HAP-1 (cell line): Measurements from ENCODE around the gene UROS.

Source experiments
- DNase-seq, 2 experiments: peaks; one replicate each; pipeline ENCODE4 v3.0.0-alpha.2; 2016 to 2020; ENCODE audit warnings: low spot score in 2 of 2
- H3K27me3 ChIP-seq: fragments of 250-450 bp; sonication (Bioruptor Pico); 2 replicates; pipeline ENCODE4 v1.5.1; 2020; ENCODE audit warnings: low read depth, mild to moderate bottlenecking, moderate library complexity
- H3K36me3 ChIP-seq: fragments of 250-450 bp; sonication (Bioruptor Pico); replicated peaks from 2 replicates; pipeline ENCODE4 v1.5.1; 2020; ENCODE audit warnings: mild to moderate bottlenecking
- H3K4me1 ChIP-seq: fragments of 250-450 bp; sonication (Bioruptor Pico); 2 replicates; pipeline ENCODE4 v1.5.1; 2020; ENCODE audit warnings: mild to moderate bottlenecking
- H3K4me3 ChIP-seq: fragments of 250-450 bp; sonication (Bioruptor Pico); 2 replicates; pipeline ENCODE4 v1.5.1; 2020; ENCODE audit warnings: mild to moderate bottlenecking, moderate library complexity
- H3K9me3 ChIP-seq: fragments of 250-450 bp; sonication (Bioruptor Pico); 2 replicates; pipeline ENCODE4 v1.5.1; 2020; ENCODE audit warnings: mild to moderate bottlenecking, moderate library complexity
- in situ Hi-C: fragments of 300-500 bp; cut with MboI; formaldehyde crosslinking; loops from 3 replicates; pipeline ENCODE4 v1.14.3; 2020; ENCODE audit warnings: low sequenced_read_pairs, inconsistent platforms, mixed read lengths

UROS gene

GRCh38 chr10:125816548-125816947 lies 6.5 kb downstream of the UROS start:
- Histone ChIP-seq H3K27me3 (no peaks in the 10 kb centered on the region), H3K36me3 (peaks cover 10% of the 10 kb centered on the region), H3K9me3 (no peaks in the 10 kb centered on the region), H3K4me3 (no peak overlapping the region), H3K4me1 (no peaks in the 10 kb centered on the region)
- in situ Hi-C loops = no loop called here
- DNase-seq = no peak

- in situ Hi-C loops = no loop called here
- no peak for DNase-seq
- H3K4me3 ChIP-seq = no peak overlapping the region
- H3K4me1 ChIP-seq = no peaks in the 10 kb centered on the region
- no peaks in the 10 kb centered on the region for H3K27me3 ChIP-seq
- H3K36me3 ChIP-seq = peaks cover 18% of the 10 kb centered on the region
- no peaks in the 10 kb centered on the region for H3K9me3 ChIP-seq
Measured at GRCh38 chr10:125815764-125816163, 7.3 kb downstream of the UROS start.

GRCh38 chr10:125812128-125812750 lies 10.8 kb downstream of the UROS start:
- DNase-seq = no peak
- Histone ChIP-seq H3K27me3 (no peaks in the 10 kb centered on the region), H3K4me1 (no peaks in the 10 kb centered on the region), H3K9me3 (no peaks in the 10 kb centered on the region), H3K36me3 (peaks cover 28% of the 10 kb centered on the region), H3K4me3 (no peak overlapping the region)
- in situ Hi-C loops = no loop called here

- H3K27me3 ChIP-seq = no peaks in the 10 kb centered on the region
- in situ Hi-C loops = no loop called here
- H3K4me3 ChIP-seq = no peak overlapping the region
- H3K36me3 ChIP-seq = peaks cover 34% of the 10 kb centered on the region
- H3K9me3 ChIP-seq = no peaks in the 10 kb centered on the region
- no peaks in the 10 kb centered on the region for H3K4me1 ChIP-seq
- no peak for DNase-seq
Measured at GRCh38 chr10:125811251-125811650, 11.8 kb downstream of the UROS start.

GRCh38 chr10:125808047-125808446 lies 15.0 kb downstream of the UROS start:
- DNase-seq = no peak
- Histone ChIP-seq H3K36me3 (peaks cover 42% of the 10 kb centered on the region), H3K27me3 (no peaks in the 10 kb centered on the region), H3K9me3 (no peaks in the 10 kb centered on the region), H3K4me1 (no peaks in the 10 kb centered on the region), H3K4me3 (no peak overlapping the region)
- in situ Hi-C loops = no loop called here

GRCh38 chr10:125802739-125803138 lies 20.3 kb downstream of the UROS start:
- in situ Hi-C loops = no loop called here
- no peak for DNase-seq
- H3K36me3 ChIP-seq = peaks cover 25% of the 10 kb centered on the region

GRCh38 chr10:125802131-125802530 lies 20.9 kb downstream of the UROS start:
- Histone ChIP-seq H3K27me3 (no peaks in the 10 kb centered on the region), H3K36me3 (peaks cover 21% of the 10 kb centered on the region), H3K4me3 (no peak overlapping the region), H3K9me3 (no peaks in the 10 kb centered on the region), H3K4me1 (no peaks in the 10 kb centered on the region)
- in situ Hi-C loops = no loop called here
- DNase-seq = no peak

More at GRCh38 chr10:125802739-125803138, 20.3 kb downstream of the UROS start:
- no peaks in the 10 kb centered on the region for H3K4me1 ChIP-seq
- no peaks in the 10 kb centered on the region for H3K27me3 ChIP-seq
- no peak overlapping the region for H3K4me3 ChIP-seq
- no peaks in the 10 kb centered on the region for H3K9me3 ChIP-seq

- H3K4me3 ChIP-seq = no peak overlapping the region
- H3K9me3 ChIP-seq = no peaks in the 10 kb centered on the region
- H3K4me1 ChIP-seq = no peaks in the 10 kb centered on the region
- in situ Hi-C loops = no loop called here
- peaks cover 19% of the 10 kb centered on the region for H3K36me3 ChIP-seq
- no peak for DNase-seq
- no peaks in the 10 kb centered on the region for H3K27me3 ChIP-seq
Measured at GRCh38 chr10:125801574-125801973, 21.5 kb downstream of the UROS start.

GRCh38 chr10:125799451-125800182 lies 23.4 kb downstream of the UROS start:
- in situ Hi-C loops = no loop called here

GRCh38 chr10:125797994-125798662 lies 24.9 kb downstream of the UROS start:
- Histone ChIP-seq H3K4me1 (no peaks in the 10 kb centered on the region), H3K27me3 (no peaks in the 10 kb centered on the region), H3K4me3 (no peak overlapping the region), H3K9me3 (no peaks in the 10 kb centered on the region), H3K36me3 (peaks cover 6% of the 10 kb centered on the region)
- in situ Hi-C loops = no loop called here
- no peak for DNase-seq

More at GRCh38 chr10:125799451-125800182, 23.4 kb downstream of the UROS start:
- Histone ChIP-seq H3K27me3 (no peaks in the 10 kb centered on the region), H3K36me3 (peaks cover 10% of the 10 kb centered on the region), H3K4me3 (no peak overlapping the region), H3K4me1 (no peaks in the 10 kb centered on the region), H3K9me3 (no peaks in the 10 kb centered on the region)
- no peak for DNase-seq

GRCh38 chr10:125797424-125797823 lies 25.6 kb downstream of the UROS start:
- Histone ChIP-seq H3K36me3 (peaks cover 6% of the 10 kb centered on the region), H3K4me1 (no peaks in the 10 kb centered on the region)
- DNase-seq = no peak

GRCh38 chr10:125795637-125796190 lies 27.3 kb downstream of the UROS start:
- peaks cover 6% of the 10 kb centered on the region for H3K36me3 ChIP-seq
- no peaks in the 10 kb centered on the region for H3K4me1 ChIP-seq
- no peaks in the 10 kb centered on the region for H3K27me3 ChIP-seq
- in situ Hi-C loops = no loop called here
- no peaks in the 10 kb centered on the region for H3K9me3 ChIP-seq
- DNase-seq = no peak
- H3K4me3 ChIP-seq = no peak overlapping the region

More at GRCh38 chr10:125797424-125797823, 25.6 kb downstream of the UROS start:
- in situ Hi-C loops = no loop called here
- Histone ChIP-seq H3K9me3 (no peaks in the 10 kb centered on the region), H3K4me3 (no peak overlapping the region), H3K27me3 (no peaks in the 10 kb centered on the region)

GRCh38 chr10:125795128-125795527 lies 27.9 kb downstream of the UROS start:
- Histone ChIP-seq H3K4me1 (no peaks in the 10 kb centered on the region), H3K27me3 (no peaks in the 10 kb centered on the region), H3K4me3 (no peak overlapping the region), H3K9me3 (no peaks in the 10 kb centered on the region), H3K36me3 (peaks cover 6% of the 10 kb centered on the region)
- DNase-seq = no peak
- in situ Hi-C loops = no loop called here
